ENCODE data around the gene CFAP20DC.

DNA sequence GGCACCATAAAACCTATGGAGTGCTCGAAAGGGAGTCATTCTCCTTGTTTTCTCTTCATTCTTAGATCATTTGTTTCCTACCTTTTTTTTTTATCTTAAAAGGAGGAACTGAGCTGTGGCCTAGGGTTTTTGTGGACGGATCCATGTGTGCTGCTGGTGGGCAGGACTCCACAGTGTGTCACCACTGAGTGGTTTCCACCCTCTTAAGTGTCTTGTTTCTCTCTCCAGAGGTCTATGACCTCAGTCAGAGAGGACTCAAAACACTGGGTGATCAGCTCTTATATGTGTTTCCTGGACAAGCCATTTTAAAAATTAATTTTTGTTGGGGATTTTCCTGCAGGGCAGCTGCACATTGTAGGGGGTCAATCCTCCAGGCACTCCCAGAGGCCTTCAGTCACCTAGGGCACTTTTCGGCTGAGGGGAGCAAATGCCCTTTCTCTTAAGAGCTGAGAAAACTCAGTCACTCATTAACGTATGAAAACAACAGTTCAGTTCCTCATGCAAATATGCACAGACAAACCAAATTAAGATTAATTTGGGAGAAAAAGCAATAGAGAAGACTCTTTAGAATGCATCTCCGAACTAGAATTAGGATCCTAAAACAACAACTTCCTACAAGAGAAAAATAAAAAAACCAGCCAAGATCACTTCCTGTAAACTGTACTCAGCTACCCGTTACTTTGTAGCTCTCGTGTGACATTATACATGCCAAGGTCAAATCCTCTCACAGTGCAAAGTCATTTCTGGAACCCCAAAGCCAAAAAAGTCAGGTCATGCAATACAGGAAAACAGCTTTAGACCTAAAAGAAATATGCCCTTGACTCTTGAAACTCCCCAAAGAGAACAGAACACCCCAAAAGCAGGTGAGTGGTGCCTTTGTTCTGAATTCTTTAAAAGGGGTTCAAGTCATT lies 355.6 kb downstream of the CFAP20DC start:
- TF ChIP-seq CTCF (conservative IDR thresholded peaks at IDR 0.05; ENCODE audit: low read length) (no peak), EZH2phosphoT487 (IDR thresholded peaks at IDR 0.05; ENCODE audit: borderline replicate concordance, low read depth, low read length) (no peak)
